ENCODE measurements around the gene KREMEN1. TPM values are rescaled to one million over a fixed set of nuclear protein-coding genes. Genes with fewer than 3 reads are reported as not detected.

KREMEN1 gene
- total RNA-seq, 1 donor from 2014 or later = 10.7 TPM

- H3K4me3 ChIP-seq = no peak overlapping the region
- H3K36me3 ChIP-seq = no peaks in the 10 kb centered on the region
- no peak for DNase-seq (ENCODE audit: low spot score in 2 of 2)
- no peak overlapping the region for H3K27ac ChIP-seq
- no peaks in the 10 kb centered on the region for H3K27me3 ChIP-seq
- TF ChIP-seq, protein P1, sequence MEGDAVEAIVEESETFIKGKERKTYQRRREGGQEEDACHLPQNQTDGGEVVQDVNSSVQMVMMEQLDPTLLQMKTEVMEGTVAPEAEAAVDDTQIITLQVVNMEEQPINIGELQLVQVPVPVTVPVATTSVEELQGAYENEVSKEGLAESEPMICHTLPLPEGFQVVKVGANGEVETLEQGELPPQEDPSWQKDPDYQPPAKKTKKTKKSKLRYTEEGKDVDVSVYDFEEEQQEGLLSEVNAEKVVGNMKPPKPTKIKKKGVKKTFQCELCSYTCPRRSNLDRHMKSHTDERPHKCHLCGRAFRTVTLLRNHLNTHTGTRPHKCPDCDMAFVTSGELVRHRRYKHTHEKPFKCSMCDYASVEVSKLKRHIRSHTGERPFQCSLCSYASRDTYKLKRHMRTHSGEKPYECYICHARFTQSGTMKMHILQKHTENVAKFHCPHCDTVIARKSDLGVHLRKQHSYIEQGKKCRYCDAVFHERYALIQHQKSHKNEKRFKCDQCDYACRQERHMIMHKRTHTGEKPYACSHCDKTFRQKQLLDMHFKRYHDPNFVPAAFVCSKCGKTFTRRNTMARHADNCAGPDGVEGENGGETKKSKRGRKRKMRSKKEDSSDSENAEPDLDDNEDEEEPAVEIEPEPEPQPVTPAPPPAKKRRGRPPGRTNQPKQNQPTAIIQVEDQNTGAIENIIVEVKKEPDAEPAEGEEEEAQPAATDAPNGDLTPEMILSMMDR (IDR thresholded peaks at IDR 0.05) = no peak
- no peaks in the 10 kb centered on the region for H3K9me3 ChIP-seq
- H3K4me1 ChIP-seq = no peaks in the 10 kb centered on the region
- intact Hi-C loops (cut with DNase I) = no loop called here
These were observed 11.9 kb upstream of the KREMEN1 start for GRCh38 chr22:29060931-29061330.

DNA sequence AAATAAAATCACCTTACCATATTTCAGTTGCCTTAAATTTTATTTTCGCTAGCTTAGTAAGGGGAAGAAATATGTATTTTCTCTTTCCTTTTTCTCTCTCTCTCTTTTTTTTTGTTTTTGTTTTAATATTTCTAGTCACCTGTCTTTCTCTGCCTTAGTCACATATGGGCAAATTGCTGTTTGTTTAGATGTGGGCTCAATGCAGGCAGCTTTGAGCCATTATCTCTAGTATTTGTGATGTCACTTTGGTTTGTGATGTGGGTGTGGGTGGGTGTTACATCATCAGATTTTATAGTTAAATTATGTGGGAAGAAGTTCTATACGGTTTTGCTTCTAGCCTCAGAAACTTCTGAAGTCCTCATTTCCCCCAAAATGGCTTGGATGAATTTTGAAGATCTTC is 11.1 kb upstream of the KREMEN1 start, which contains the start of gene C22orf31:
Gene C22orf31, minus strand, starts transcription at position 59 of the 400 bp plus-strand sequence. Its CDS starts 39 bp downstream, at position 20.
- Histone ChIP-seq H3K4me3 (no peak within 1 kb of the TSS), H3K36me3 (no peaks in the 10 kb centered on the region), H3K4me1 (no peaks in the 10 kb centered on the region), H3K9me3 (no peaks in the 10 kb centered on the region), H3K27me3 (no peaks in the 10 kb centered on the region), H3K27ac (no peak within 1 kb of the TSS)
- TF ChIP-seq, protein P1 (IDR thresholded peaks at IDR 0.05) = no peak
- intact Hi-C loops (cut with DNase I) = no loop called here
- no peak for DNase-seq (ENCODE audit: low spot score in 2 of 2)

GRCh38 chr22:29062286-29062821 is 10.5 kb upstream of the KREMEN1 start:
- Histone ChIP-seq H3K4me3 (no peak overlapping the region), H3K27ac (no peak overlapping the region), H3K9me3 (no peaks in the 10 kb centered on the region), H3K36me3 (no peaks in the 10 kb centered on the region), H3K4me1 (no peaks in the 10 kb centered on the region), H3K27me3 (no peaks in the 10 kb centered on the region)
- TF ChIP-seq, protein P1 (IDR thresholded peaks at IDR 0.05) = no peak
- intact Hi-C loops (cut with DNase I) = no loop called here
- DNase-seq (ENCODE audit: low spot score in 2 of 2) = no peak

GRCh38 chr22:29065468-29066190 is 7.2 kb upstream of the KREMEN1 start:
- Histone ChIP-seq H3K4me3 (no peak overlapping the region), H3K27ac (no peak overlapping the region), H3K27me3 (no peaks in the 10 kb centered on the region), H3K36me3 (no peaks in the 10 kb centered on the region), H3K4me1 (no peaks in the 10 kb centered on the region), H3K9me3 (no peaks in the 10 kb centered on the region)
- TF ChIP-seq, protein P1 (IDR thresholded peaks at IDR 0.05) = no peak
- intact Hi-C loops (cut with DNase I) = no loop called here
- no peak for DNase-seq (ENCODE audit: low spot score in 2 of 2)

DNA sequence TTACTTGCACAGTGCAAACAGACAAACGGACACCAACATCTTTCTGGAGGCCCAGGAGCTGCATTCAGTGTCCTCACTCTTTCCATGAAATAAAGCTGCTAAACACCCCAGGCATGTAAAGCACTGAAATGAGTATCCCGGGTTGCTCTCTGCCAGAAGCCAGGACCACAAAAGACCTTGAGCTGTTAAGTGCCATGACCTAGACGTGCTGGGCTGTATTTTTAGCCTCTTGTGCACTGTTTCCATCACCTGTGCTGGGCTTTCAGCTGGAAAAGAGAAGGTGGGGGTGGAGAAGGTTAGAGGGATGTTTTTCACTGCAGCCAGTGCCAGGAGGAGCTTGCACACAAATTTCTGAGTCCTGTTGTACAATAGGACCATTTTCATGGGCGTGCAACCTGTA is 3.4 kb upstream of the KREMEN1 start:
- Histone ChIP-seq H3K27ac (no peak overlapping the region), H3K36me3 (no peaks in the 10 kb centered on the region), H3K4me3 (no peak overlapping the region), H3K27me3 (no peaks in the 10 kb centered on the region), H3K9me3 (no peaks in the 10 kb centered on the region), H3K4me1 (peaks cover 0 to 14% of the 10 kb centered on the region in 2 donors)
- TF ChIP-seq, protein P1 (IDR thresholded peaks at IDR 0.05) = no peak
- intact Hi-C loops (cut with DNase I) = no loop called here
- no peak for DNase-seq (ENCODE audit: low spot score in 2 of 2)

All from ascending aorta (tissue), 2 donors.